EL (cell line): Measurements from ENCODE around the gene FYCO1.

Source experiments
- DNase-seq: peaks from one replicate; pipeline ENCODE4 v3.0.0-alpha.2; 2016

The FYCO1 gene

GRCh38 chr3:45981346-45982074 lies 14.1 kb downstream of the FYCO1 start:
- DNase-seq = peak; percentile 59

GRCh38 chr3:45980819-45981218 lies 14.8 kb downstream of the FYCO1 start:
- DNase-seq = no peak

DNA sequence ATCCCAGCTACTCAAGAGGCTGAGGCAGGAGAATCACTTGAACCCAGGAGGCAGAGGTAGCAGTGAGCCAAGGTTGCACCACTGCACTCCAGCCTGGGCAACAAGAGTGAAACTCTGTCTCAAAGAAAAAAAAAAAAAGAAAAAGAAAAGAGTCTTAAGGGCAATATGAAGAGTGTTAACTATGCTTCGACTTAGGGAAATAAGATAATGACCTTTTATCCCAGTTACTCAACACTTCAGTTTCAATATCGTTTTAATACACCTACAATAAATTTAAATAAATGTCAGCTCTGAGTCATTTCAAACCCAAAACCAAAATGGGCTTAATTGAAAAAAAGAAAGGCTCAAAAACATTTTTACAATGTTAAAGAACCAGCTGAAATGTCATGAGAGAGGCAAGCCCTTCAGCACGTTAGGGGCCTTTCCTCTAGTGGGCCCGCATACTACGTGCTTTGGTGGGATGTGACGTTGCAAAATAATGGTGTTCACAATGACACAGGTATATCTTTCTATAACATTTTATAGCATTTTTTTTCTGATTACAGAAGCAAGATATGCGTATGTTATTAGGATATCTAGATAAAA lies 15.3 kb downstream of the FYCO1 start:
- DNase-seq = no peak

DNA sequence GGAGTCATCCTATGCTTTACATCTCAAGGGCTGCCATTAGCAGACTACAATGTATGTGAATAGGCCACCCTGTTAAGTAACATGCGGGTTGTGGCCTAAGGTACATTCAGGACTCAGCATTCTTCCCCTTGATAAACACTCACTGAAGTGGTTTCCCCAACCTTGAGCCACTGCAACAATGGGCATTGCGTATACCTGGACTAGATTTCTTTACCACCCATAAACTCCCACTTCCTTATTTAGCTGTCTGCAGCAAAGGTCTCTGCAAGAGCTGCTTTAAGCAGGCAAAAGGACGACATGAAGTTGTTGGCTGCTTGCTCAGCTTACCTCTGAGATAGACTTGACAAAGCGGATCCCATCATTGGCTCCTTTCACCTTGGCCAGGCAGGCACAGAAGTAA lies 16.2 kb downstream of the FYCO1 start:
- DNase-seq = no peak

GRCh38 chr3:45978006-45978761 lies 17.4 kb downstream of the FYCO1 start:
- DNase-seq = no peak

DNA sequence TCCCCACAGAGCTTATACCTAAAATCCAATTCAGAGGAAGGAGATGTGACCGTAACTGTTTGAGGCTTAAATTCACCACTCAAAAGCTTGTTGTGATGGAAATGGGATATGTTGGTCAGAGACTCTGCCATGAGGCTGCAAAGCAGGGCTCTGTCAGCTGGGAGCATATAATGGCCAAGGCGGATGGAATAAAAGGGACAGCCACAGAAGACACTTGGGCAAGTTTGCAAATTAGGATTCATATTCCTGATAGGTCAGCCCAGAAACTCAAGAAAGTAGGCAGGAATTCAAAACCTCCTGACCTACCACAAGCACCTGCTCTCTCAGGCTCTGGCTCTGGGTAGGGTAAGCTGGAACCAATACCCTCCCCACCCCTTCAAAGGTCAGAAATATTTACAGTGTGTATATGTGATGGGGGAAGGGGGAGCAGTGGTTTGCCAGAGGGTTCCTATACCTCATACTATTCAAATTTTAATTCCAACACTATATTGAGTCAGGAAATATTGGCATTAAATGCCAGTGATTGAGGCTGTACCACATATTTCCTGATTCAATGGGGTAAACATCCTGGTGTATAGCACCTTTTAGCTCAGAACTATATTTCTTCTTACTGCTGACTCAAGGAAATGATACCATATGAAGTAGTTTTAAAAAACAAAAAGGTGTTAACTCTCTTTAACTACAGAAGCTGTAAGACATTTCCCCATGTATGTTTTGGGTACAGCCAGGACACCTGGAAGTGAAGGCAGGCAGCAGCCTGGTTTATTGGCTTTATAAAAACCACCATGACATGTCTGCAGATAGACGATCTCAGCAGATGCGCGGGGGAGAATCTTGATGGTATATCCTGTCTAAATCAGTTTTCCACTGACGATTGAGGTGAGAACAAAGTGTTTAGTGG lies 19.2 kb downstream of the FYCO1 start:
- DNase-seq = no peak

DNA sequence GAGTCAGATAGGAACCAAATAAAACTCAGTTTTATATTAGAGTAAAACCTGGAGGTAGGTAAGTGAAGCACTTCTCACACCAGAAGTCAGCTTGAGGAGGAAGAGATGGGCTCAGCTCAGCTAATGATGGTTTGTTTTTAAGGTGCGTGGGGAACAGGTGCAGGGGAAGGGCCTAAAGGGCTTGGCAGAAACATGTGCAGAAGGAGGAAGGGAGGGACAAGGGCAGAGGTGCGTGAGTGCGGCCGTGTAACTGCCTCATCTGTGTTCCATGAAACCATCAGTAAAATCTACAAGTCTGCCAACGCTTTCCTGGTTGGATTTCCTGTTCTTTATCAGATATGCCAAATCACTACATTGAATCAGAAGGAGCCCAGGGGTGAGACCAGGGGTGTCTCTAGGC lies 19.9 kb downstream of the FYCO1 start:
- no peak for DNase-seq

DNA sequence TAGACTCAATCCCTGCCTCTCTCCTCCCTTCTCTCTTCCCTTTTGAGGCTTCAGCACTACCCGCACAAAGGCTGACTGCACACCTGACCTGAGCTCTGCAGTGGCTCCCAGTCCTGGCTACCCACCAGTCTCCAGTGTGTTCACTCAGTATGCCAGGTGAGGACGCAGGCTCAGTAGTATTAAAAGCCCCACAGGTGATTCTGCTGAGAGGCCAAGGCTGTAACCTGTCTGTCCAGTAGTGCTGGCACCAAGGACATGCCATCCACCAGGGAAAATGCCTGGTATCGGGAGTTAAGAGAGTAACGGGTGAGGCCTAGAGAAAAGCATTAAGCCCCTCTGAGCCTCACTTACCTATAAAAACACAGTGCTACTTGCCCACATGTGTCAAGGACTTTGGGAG lies 20.9 kb downstream of the FYCO1 start:
- no peak for DNase-seq

GRCh38 chr3:45972534-45973402 lies 22.9 kb downstream of the FYCO1 start:
- DNase-seq = peak; percentile 88

GRCh38 chr3:45969953-45970352 lies 25.7 kb downstream of the FYCO1 start:
- no peak for DNase-seq

- no peak for DNase-seq
Measured at GRCh38 chr3:45969116-45969515, 26.5 kb downstream of the FYCO1 start.

DNA sequence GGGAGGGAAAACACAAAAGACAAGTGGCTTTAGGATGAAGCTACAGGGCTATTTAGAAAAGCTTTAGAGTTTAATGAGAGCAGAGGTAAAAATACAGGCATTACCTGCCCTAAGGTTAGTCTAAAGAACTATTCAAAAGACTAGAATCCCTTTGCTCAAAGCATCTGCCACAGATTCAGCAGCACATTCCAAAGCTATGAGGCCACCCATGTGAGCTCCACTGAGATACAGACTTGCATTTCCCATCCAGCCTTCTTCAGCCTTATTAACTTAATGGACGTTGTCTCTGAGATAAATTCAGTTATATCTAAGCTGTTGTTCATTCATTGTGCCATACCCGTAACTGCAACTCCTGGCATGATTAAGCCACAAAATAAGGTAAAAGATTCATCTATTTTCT lies 26.9 kb downstream of the FYCO1 start:
- DNase-seq = peak; percentile 76

- DNase-seq = no peak
Measured at GRCh38 chr3:45968149-45968548, 27.5 kb downstream of the FYCO1 start.

- DNase-seq = no peak
Measured at GRCh38 chr3:45967724-45968123, 27.9 kb downstream of the FYCO1 start.

- DNase-seq = no peak
Measured at GRCh38 chr3:45966950-45967640, 28.5 kb downstream of the FYCO1 start.

- DNase-seq = no peak
Measured at GRCh38 chr3:45966371-45966791, 29.2 kb downstream of the FYCO1 start.

DNA sequence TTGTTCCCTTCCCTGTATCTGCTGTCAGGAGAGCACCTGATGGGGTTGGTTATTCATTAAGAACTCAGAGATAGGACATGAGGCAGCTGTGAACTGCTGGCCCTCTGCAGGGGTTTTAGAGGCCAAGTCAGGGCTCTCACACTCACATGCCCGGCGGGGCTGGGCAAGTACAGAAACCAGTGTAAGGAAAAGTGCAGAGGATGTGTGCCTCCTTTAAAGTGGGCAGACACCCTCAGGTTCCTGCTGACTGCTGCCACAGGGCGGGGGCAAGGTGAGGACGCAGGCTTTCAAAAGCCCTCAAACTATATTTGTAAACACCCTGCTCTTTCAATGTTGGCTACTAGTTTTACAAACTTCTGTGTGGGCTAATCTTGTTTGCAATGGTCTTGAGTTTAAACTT lies 30.0 kb downstream of the FYCO1 start:
- no peak for DNase-seq

GRCh38 chr3:45965253-45965652 lies 30.4 kb downstream of the FYCO1 start:
- no peak for DNase-seq

GRCh38 chr3:45964139-45964538 lies 31.5 kb downstream of the FYCO1 start:
- no peak for DNase-seq

GRCh38 chr3:45962033-45962432 lies 33.6 kb downstream of the FYCO1 start:
- no peak for DNase-seq

- peak; percentile 22 for DNase-seq
Measured at GRCh38 chr3:45960289-45960688, 35.3 kb downstream of the FYCO1 start.
